Ovary (tissue), 9 donors: ENCODE results near the gene TNS3. TPM values are rescaled to one million over a fixed set of nuclear protein-coding genes. Genes with fewer than 3 reads are reported as not detected.

ENCODE experiments used
- DNase-seq, 5 donors: peaks; one replicate each; pipeline ENCODE4 v3.0.0-alpha.2; 2019 to 2020
- H3K27ac ChIP-seq, 2 donors: fragments of 200-600 bp; one replicate each; pipeline versions ENCODE4 v1.5.1 to v1.8.0; 2019 to 2022
- H3K27me3 ChIP-seq: fragments of 200-600 bp; one replicate; pipeline ENCODE4 v1.8.0; 2022
- H3K36me3 ChIP-seq: fragments of 200-600 bp; sonication (generic); one replicate; pipeline ENCODE4 v1.5.1; 2019
- H3K4me1 ChIP-seq: one replicate; pipeline ENCODE4 v1.8.1; 2013; ENCODE audit warnings: mild to moderate bottlenecking, moderate library complexity; ENCODE audit not compliant: insufficient read depth
- H3K4me3 ChIP-seq: fragments of 200-600 bp; sonication (generic); one replicate; pipeline ENCODE4 v1.5.1; 2017
- H3K9me3 ChIP-seq, 2 donors: fragments of 200-600 bp in 1 of 2; sonication (generic) in 1 of 2; one replicate each; pipeline versions ENCODE4 v1.5.1 to v1.8.1; 2013 to 2019; ENCODE audit warnings: mild to moderate bottlenecking in 1 of 2, moderate library complexity in 1 of 2
- EP300 ChIP-seq: sonication (generic); formaldehyde crosslinking; IDR thresholded peaks from one replicate; pipeline ENCODE4 v1.6.1; 2017; ENCODE audit warnings: antibody characterized with exemption
- POLR2A ChIP-seq: fragments of 450-650 bp; IDR thresholded peaks from one replicate; pipeline ENCODE4 v1.6.1; 2017; ENCODE audit warnings: antibody characterized with exemption, mild to moderate bottlenecking, moderate library complexity
- WGBS, 3 donors: extraction: QIAGEN DNeasy Blood & Tissue Kit in 1 of 3; methylation state at CpG; one replicate each; pipeline versions ENCODE4 v1.1.5 to v1.1.7; 2013 to 2017; 5-methylcytosine and 5-hydroxymethylcytosine counted together
- intact Hi-C, 4 donors: fragments of 100-400 bp; cut with DNase I; formaldehyde crosslinking; loops; one replicate each; pipeline versions ENCODE4 v1.11.0 to v1.15.1; 2022 to 2023
- polyA plus RNA-seq, 2 donors: library from polyadenylated mRNA; stranded (reverse); fragments of 200-250 nt in 1 of 2; fragments of 350-450 nt in 1 of 2; fragmentation: Illumina TruSeq in 1 of 2; extraction: RNeasy Lipid Tissue Mini Kit (QIAGEN cat#74804) in 1 of 2; gene quantifications; one replicate each; pipeline ENCODE4 v1.2.3, GENCODE V29; 2013 to 2014
- total RNA-seq, 7 donors: library from RNA; depleted of rRNA in 2 of 7; stranded (reverse); fragments of >200 nt in 2 of 7; fragmentation: NEBNext Ultra II Directional in 3 of 7; extraction: Animal tissue kit (Norgen Biotek cat#: 25700) in 3 of 7; gene quantifications; one replicate each; pipeline versions ENCODE4 v1.1.0 to v1.2.4, GENCODE V29; 2016 to 2023
- TF ChIP-seq, protein P1 (sequence below), 3 donors: fragments of 450-650 bp in 2 of 3; fragments of 200-600 bp in 1 of 3; IDR thresholded peaks; one replicate each; pipeline versions ENCODE4 v1.5.1 to v1.8.0; 2016 to 2022; ENCODE audit warnings: antibody characterized with exemption in 3 of 3, mild to moderate bottlenecking in 1 of 3
- donor health status: DM: no; HTN: no; CAD: no; lungs with moderate emphysema.
- donor health status: DM: no; HTN: no; CAD: no.
- donor health status: Bipolar disorder and iron deficiency.
- donor health status: DM: yes; HTN: yes; CAD: no.
- donor health status: DM: no; HTN: no; CAD: no.
- donor health status: DM: yes; HTN: yes; CAD: no.

TNS3 gene
- total and polyA plus RNA-seq, 9 donors = 36.6 to 137 (median 91.3) TPM

DNA sequence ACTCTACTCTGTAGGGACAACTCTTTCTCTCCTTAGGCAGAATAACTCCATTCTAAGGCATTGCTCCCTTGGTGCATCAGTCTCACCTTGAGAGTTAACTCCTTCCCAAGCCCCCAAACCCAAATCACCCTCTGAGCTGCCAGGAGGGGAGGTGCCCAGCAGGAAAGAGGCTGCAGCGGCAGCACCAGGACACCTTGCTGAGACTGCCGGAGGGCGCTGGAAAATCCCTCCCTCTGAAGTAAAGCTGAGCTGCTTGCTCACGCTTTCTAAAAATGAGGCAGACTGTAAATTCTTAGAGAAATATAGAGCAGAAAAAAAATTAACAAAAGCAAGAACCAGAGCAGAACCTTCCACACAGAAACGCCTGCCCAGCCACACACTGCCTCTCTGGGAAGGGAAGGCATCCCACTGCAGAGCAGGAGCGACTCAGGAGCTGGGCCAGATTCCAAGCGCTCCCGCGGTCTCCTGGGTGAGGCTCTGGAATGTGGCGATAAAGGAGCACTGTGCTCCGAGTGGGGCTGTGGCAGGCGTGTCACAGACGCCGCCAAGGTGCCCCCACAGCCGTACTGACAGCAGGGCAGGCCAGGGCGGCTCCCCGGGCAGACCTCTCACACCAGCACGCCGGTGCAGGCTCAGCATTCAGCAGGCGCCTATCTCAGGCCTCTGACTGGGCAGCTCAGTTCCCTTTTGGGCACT lies 202.1 kb downstream of the TNS3 start:
- H3K27ac ChIP-seq = peak overlapping the region in 1 of 2 donors; percentile 45
- DNase-seq = peak; percentile 60 to 81 (median 76)
- H3K36me3 ChIP-seq = no peaks in the 10 kb centered on the region
- 10 to 16% (median 12%) methylated on average over 20 of the region's 20 CpGs for WGBS, 3 donors
- intact Hi-C loops = no loop called here
- TF ChIP-seq, protein P1, sequence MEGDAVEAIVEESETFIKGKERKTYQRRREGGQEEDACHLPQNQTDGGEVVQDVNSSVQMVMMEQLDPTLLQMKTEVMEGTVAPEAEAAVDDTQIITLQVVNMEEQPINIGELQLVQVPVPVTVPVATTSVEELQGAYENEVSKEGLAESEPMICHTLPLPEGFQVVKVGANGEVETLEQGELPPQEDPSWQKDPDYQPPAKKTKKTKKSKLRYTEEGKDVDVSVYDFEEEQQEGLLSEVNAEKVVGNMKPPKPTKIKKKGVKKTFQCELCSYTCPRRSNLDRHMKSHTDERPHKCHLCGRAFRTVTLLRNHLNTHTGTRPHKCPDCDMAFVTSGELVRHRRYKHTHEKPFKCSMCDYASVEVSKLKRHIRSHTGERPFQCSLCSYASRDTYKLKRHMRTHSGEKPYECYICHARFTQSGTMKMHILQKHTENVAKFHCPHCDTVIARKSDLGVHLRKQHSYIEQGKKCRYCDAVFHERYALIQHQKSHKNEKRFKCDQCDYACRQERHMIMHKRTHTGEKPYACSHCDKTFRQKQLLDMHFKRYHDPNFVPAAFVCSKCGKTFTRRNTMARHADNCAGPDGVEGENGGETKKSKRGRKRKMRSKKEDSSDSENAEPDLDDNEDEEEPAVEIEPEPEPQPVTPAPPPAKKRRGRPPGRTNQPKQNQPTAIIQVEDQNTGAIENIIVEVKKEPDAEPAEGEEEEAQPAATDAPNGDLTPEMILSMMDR (IDR thresholded peaks at IDR 0.05) = no peak
- TF ChIP-seq POLR2A (no peak), EP300 (no peak)
- H3K9me3 ChIP-seq = no peaks in the 10 kb centered on the region
- H3K27me3 ChIP-seq = no peaks in the 10 kb centered on the region
- peaks cover 10% of the 10 kb centered on the region for H3K4me1 ChIP-seq
- no peak overlapping the region for H3K4me3 ChIP-seq

DNA sequence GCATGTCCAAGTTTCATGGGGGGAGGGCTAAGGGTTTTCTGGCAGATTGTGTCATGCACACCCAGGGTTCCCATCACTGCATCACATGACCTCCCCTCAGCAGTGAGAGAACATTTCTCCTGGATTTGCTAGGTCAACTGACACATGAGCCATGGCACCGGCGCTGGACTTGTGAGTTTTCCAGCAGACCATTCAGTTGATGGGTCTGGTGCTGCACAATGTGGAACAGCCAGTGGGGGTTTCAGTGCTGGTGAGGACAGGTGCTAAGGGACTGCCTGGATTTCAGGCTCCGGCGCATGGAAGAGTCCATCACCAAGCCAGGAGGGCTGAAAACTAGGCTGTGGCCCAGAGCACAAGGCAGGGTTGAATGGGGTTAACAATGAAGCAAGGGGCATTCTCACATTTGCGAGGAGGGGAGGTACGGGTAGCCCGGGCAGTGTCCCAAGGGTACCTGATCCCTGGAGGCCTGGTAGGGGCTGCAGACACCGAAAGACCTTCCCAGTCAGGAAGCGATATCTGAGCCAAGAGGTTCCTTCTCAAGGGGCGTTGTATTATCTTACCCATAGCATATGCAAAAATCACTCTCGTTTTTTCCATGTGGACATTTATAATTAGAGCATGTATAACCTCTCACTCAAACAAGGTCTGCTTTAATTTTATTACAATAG lies 203.0 kb downstream of the TNS3 start:
- H3K27me3 ChIP-seq = no peaks in the 10 kb centered on the region
- 92% methylated on average over 11 of the region's 11 CpGs for WGBS, 3 donors
- intact Hi-C loops = no loop called here
- no peak overlapping the region for H3K4me3 ChIP-seq
- no peaks in the 10 kb centered on the region for H3K36me3 ChIP-seq
- no peaks in the 10 kb centered on the region for H3K9me3 ChIP-seq
- TF ChIP-seq POLR2A (no peak), EP300 (no peak)
- TF ChIP-seq, protein P1 (IDR thresholded peaks at IDR 0.05) = no peak
- DNase-seq = peak in 1 of 5 donors; percentile 15
- H3K4me1 ChIP-seq = peaks cover 10% of the 10 kb centered on the region
- H3K27ac ChIP-seq = no peak overlapping the region

DNA sequence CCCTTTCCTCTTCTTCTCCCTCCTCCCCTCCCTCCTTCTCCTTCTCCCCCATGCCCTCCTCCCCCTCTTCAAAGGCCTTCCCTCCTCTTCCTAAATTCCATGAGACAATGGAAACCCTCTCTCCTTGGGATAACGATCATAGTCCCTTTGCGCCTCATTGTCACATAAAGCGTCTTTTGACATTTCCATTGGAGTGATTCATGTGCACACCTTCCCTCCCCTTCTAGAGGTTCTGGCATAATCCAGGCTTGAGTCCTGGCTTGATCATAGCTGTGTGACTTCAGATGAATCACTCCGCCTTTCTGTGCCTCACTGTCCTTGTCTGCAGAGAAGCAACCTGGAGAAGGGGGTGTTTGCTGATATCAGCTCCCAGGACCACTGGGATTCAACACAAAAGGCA lies 204.2 kb downstream of the TNS3 start:
- TF ChIP-seq EP300 (no peak), POLR2A (no peak)
- TF ChIP-seq, protein P1 (IDR thresholded peaks at IDR 0.05) = no peak
- H3K36me3 ChIP-seq = no peaks in the 10 kb centered on the region
- H3K27ac ChIP-seq = no peak overlapping the region
- DNase-seq = no peak
- no peaks in the 10 kb centered on the region for H3K9me3 ChIP-seq
- no peaks in the 10 kb centered on the region for H3K27me3 ChIP-seq
- H3K4me1 ChIP-seq = peaks cover 13% of the 10 kb centered on the region
- H3K4me3 ChIP-seq = no peak overlapping the region
- intact Hi-C loops = no loop called here
- 92 to 99% (median 94%) methylated on average over 4 of the region's 4 CpGs for WGBS, 3 donors

DNA sequence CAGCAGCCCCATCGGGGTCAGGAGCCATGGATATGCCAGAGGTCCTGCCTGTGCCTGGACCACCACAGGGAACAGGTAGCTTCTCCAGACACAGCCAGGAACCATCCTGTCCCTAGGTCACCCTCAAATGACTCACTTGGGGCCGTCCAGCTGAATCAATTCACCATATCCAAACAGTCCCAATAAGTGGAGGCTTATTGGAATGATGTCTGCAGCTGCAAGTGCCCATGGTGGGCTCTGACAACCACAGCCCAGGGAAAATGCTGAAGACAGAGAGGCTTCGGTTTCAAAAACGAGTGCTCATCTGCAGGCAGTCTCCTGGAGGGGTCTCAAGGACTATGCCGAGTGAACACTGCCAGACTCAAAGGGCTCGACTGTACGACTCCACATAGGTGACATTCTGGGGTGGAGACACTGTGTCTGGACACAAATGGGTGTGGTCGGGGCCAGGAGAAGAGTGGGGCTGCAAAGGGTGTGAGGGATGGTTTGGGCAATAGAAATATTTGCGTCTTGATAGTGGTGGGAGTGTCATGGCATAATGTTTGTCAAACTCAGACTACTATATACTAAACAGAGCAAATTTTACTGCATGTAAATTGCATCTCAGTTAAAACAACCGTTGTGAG lies 204.8 kb downstream of the TNS3 start:
- H3K9me3 ChIP-seq = no peaks in the 10 kb centered on the region
- TF ChIP-seq, protein P1 (IDR thresholded peaks at IDR 0.05) = no peak
- TF ChIP-seq EP300 = no peak
- no peak for TF ChIP-seq POLR2A
- no peaks in the 10 kb centered on the region for H3K27me3 ChIP-seq
- peaks cover 14% of the 10 kb centered on the region for H3K4me1 ChIP-seq
- H3K36me3 ChIP-seq = no peaks in the 10 kb centered on the region
- no peak overlapping the region for H3K27ac ChIP-seq
- no peak overlapping the region for H3K4me3 ChIP-seq
- DNase-seq = peak in 1 of 5 donors; percentile 6
- 87 to 89% (median 88%) methylated on average over 10 of the region's 10 CpGs for WGBS, 3 donors
- intact Hi-C loops = no loop called here
